ENCODE measurements around the gene ADAM15.

ADAM15 gene, protein sequence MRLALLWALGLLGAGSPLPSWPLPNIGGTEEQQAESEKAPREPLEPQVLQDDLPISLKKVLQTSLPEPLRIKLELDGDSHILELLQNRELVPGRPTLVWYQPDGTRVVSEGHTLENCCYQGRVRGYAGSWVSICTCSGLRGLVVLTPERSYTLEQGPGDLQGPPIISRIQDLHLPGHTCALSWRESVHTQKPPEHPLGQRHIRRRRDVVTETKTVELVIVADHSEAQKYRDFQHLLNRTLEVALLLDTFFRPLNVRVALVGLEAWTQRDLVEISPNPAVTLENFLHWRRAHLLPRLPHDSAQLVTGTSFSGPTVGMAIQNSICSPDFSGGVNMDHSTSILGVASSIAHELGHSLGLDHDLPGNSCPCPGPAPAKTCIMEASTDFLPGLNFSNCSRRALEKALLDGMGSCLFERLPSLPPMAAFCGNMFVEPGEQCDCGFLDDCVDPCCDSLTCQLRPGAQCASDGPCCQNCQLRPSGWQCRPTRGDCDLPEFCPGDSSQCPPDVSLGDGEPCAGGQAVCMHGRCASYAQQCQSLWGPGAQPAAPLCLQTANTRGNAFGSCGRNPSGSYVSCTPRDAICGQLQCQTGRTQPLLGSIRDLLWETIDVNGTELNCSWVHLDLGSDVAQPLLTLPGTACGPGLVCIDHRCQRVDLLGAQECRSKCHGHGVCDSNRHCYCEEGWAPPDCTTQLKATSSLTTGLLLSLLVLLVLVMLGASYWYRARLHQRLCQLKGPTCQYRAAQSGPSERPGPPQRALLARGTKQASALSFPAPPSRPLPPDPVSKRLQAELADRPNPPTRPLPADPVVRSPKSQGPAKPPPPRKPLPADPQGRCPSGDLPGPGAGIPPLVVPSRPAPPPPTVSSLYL

DNA sequence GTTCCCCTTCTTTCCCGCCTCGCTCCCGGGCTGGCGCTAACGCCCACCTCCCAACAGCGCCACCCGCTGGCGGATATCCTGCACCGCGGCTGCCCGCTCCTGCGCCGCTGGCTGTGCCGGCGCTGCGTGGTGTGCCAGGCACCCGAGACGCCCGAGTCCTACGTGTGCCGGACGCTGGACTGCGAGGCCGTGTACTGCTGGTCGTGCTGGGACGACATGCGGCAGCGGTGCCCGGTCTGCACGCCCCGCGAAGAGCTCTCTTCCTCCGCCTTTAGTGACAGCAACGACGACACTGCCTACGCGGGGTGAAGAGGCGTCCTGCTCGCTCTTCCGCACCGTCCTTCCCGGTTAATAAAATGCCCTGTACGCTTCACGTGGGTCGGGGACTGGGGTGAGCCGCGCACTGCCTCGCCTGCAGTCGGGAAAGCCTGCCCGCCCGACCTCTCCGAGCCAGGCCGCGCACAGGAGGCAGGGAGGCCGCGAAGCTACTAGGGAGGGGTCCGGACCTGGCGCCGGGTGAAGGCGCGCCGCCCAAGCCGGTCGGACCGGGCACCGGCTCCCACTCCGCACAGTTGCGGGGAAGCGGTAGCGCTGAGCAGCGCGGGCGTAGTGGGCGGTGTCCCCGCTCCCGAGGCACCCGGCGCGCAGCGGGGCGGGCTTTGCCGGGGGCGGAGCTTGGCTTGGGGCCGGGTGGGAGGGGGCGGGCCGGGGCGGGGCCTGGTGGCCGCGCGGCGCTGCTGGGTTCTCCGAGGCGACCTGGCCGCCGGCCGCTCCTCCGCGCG lies at the start of gene ADAM15:
Gene ADAM15 (plus strand): TSS at position 757 of the 782 bp plus-strand sequence. CDS start 71 bp downstream, outside the sequence.
- peak; percentile 69 for DNase-seq

- no peak for DNase-seq
These were observed 49.8 kb upstream of the ADAM15 start for GRCh38 chr1:155001425-155001674.

DNA sequence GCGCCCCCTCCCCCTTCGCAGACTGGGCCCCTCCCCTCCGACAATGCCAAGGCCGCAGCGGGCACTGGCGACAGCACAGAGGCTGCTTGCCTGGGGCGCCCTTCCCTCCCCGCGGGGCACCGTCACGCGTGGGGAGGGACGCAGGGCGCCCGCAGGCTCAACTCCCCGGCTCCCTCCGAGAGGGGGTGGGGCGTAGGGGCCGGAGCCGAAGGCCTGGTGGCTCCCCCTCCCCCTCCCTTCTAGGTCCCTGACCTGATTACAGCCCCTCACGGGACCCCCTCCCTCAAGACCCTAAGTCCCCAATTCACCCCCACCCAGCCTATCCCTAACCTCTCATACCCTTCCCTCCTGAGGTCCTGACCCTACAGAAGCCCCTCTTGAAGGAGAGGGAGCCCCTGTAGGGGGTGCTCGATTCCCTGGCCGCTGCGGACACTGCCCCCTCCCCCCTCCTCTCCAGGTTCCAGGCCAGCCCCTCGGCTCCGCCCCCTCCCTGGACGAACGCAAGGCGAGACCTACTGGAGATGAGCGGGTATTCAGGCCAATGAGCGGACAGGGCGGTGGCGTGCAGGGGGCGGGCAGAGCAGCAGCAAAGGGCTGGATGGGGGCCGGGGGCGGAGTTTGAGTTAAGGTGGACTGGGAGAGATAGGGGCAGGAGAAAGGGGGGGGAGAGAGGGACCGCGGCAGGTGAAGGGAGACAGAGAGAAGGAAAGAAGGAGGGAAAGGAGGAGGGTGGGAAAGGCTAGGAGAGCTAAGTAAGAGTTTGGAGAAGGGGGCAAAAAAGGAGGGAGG lies 49.2 kb upstream of the ADAM15 start:
- peak; percentile 94 for DNase-seq

GRCh38 chr1:155002464-155003226 lies 48.5 kb upstream of the ADAM15 start, which contains the start of gene ZBTB7B:
Gene ZBTB7B, plus strand, starts transcription at chr1:155002802. Its CDS starts 11,859 bp downstream, at chr1:155014661.
- DNase-seq, result no peak

GRCh38 chr1:155003227-155003765 lies 47.8 kb upstream of the ADAM15 start:
- no peak for DNase-seq

DNA sequence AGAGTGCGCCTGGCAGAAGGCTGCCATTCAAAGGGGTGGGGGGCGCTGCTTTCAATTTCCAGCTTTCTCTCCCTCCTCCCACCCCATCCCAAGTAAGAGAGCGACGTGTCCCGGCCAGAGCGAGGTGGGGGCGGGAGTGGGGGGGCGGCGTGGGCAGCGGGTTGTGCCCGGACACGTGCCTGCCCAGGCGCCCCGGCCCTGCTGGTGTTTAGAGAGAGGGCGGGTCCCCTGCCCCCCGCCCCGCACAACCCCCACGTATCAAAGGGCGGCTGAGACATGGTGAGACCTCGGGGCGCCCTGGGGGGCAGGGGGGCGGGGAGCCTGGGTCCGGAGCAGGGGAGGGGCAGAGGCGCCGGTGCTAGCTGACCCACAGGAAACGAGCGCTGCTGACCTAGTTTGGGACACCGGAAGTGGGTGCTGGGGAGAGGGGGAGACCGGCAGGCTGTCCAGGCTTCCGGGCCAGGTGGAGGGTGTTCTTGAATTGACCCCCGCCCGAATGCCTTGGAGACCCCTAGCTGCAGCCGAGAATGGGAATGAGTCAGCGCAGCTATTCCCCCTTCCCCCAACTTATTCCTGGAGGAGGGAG lies 47.3 kb upstream of the ADAM15 start:
- no peak for DNase-seq

DNA sequence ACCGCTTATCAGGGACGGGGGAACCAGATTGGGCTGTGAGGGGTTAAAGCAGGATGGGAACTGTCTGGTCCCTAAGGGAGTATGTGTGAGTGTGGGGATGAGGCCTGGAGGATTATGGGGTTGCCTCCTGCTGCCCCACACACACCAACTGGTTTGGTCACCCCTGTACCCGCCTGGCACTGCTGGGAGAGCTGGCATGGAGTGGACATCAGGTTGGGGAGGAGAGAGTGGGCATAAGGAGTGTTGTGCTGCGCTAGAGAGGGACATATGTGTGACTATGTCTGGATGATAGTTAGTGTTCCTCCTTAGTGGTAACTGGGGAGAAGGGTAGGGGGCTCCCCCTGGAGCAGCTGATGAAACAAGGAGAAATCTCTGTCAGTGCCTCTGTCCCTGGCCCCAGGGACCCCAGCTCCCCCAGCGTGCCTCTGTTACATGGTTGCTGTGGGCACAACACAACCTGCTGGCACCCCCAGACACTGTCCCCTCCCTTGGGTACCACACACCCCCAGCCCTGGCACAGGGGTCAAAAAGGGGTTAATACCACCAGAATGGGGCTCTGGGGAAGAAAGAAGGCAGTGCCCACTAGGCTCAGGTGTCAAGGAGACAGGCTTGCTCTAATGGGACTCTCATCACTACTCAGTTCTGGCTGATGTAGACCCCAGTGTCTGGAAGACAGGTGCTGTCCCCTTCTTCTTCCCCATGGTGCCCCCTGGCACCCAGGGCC lies 46.6 kb upstream of the ADAM15 start:
- no peak for DNase-seq

- no peak for DNase-seq
These were observed 45.8 kb upstream of the ADAM15 start for GRCh38 chr1:155005076-155006011.

DNA sequence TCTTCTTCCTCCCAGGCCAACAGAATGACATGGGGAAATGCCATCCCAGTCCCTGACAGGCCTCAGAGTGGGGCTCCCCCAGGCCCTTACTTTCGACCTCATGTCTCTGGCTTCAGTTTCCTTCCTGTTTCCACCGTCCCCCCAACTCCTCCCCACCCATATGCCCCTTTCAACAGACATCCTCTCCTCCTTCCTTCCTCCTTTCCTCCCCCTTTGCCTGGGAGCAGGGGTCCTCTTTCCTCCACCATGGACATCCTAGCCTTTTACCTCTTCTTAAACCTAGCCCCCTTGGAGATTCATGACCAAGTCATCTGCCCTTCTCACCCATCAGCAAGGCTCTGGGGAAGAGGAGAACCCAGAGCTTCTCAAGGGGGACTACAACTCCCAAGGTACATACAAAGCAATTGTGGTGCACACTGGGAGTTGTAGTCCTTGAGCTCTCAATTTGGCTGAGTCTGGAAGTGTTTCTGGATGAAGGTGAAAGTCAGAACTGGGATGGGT lies 44.5 kb upstream of the ADAM15 start:
- DNase-seq, result no peak

DNA sequence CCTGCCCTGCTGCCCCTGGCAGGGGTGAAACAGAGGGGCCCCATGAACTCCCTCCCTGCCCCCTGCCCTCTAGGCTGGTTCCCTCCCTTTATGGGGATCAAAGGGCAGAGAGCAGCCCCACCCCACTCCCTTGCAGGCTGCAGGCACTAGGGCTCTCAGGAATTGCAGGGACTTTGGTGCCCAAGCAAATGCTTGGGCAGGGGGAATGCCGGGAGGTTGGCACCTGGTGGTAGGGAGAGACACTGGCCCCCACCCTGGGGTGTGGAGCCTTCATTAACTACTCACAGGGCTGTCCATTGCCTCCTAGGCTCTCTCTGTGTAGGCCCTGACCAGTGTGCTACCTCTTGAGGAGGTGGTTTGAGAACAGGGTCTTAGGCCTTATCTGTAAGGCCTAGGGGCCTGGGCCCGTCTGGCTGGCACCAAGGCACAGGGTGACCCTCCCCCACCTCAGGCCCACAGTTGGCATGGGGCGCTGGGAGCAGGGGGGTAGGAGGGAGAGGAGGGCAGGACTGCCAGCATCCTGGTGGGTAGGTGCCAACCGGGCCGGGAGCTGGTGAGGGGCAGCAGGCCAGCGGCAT lies 43.8 kb upstream of the ADAM15 start:
- DNase-seq, result no peak

DNA sequence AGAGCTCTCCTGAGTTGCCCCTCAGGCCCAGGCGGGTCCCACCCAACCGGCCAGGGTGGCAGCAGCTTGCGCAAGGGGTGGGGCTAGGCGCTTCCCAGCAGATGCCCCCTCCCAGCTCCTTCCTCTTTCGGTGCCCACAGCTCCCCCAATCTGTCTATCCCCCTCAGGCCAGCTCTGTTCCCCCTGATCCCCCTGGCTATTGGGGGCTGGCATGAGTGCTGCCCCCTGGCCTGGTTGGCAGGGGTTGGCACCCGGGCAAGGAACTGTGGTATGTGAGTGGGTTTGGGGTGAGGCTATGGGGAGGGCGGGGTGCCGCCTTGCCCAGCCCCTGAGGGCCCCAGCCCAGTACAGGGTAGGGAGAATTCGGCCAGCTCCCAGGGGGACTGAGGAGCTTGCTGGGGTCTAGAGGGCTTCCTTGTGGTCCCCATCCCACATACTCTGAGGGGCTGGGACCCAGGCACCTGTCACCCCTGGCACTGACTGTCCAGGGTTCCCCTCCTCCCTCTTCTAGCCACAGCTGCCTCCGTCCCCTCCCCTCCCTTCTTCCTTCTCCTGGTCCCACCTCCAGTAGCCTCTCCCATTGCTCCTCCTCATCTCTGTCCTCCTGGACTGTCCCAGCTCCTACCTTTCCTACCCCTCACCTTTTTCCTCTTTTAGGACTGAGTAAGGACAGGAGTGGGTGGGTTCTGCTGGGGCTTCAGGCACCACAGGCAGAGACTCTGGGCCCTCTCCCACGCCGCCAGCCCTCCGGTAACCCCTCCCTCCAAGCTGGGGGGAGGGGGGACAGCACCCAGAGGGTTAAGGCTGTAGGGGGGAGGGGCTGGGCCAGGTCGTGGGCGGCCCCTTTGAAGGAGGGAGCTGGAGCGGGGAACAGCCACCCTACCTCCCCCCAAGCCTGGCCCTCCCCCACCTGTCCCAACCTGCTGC lies 42.8 kb upstream of the ADAM15 start:
- no peak for DNase-seq

DNA sequence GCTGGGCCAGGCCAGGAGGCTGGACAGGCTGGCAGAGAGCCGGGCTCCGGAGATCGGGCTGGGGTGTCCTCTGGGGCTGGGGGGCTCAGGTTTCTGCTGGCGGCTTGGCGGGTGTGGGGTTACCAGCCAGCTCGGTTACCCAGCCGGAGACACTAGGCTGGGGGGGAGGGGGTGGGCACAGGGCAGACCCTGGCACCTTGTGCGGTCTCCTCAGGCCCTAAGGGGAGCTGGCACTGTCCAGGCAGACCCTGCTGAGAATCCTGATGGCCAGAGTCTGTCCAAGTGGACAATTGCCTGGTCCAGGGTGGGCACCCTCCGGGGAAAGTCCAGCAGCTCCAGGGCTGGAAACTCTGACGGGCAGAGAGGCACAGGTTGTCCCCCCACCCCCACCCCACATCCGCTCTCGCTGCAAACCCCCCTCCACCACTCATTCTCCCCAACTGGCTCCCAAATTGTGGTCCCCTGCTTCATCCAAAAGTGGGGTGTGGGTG lies 41.9 kb upstream of the ADAM15 start:
- DNase-seq, result no peak

DNA sequence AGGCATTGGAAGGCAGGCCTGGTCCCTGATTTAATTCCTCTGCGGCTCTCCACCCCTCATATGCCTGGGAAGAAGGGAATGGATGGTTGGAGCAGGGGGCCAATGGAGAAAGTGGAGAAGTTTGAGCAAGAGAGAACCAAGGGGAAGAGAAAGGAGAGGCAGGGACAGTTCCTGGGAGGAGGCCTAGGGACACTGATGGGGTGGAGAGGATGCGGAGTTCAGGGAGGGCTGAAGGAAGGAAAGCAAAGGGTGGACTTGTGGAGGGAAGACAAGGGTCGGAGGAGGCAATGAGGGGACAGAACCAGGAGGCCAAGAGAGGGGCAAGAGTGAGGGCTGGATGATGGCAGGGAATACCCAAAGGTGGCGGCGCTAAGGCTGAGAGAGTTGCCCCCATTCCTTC lies 41.4 kb upstream of the ADAM15 start:
- no peak for DNase-seq

DNA sequence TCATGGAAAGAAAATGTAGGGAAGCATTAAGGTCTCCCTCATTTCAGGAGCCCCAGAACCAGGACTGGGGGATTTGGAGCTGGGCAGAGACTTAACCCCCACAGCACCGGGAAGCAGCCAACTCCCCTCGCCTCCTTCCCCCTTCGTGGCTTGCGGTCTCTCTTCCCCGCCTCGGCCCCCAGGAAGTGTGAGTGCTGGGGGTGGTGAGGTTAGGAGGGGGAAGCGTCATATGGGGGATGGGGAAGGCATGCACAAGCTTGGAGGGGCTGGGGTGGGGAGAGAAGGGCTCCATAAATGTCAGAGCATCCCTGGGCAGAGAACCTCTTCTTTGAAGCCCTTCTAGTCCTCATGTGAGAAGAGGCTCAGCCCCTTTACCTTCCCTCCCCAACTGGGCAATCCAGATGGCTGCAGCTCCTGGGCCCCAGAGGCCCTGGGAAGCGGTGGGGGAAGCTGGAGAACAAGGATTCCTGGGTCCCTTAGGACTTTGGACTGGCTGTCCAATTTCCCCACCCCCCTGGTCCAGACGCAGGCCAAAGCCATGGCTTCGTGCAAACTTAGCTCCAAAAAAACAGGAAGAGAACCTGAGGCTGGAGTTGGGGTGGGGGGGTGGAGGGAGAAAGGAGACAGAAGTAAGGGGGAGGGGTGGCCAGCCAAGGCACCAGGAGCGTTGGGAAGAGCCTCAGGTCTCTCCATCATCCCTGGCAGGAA lies 40.8 kb upstream of the ADAM15 start:
- DNase-seq, result no peak

- no peak for DNase-seq
These were observed 40.1 kb upstream of the ADAM15 start for GRCh38 chr1:155011004-155011416.

- DNase-seq, result no peak
These were observed 39.6 kb upstream of the ADAM15 start for GRCh38 chr1:155011437-155012025.
